SHP77 (cell line): ENCODE measurements around the gene ALDH3B1.
"Not testable (repeated sequence)": the region's sequence is repeated elsewhere in the genome, so short reads cannot be mapped to it uniquely, and the experiment has no call there.

ENCODE experiments used
- DNase-seq, 2 experiments: peaks; one replicate each; lab custom pipeline; 2025; lab: John Stamatoyannopoulos, UW

The ALDH3B1 gene

DNA sequence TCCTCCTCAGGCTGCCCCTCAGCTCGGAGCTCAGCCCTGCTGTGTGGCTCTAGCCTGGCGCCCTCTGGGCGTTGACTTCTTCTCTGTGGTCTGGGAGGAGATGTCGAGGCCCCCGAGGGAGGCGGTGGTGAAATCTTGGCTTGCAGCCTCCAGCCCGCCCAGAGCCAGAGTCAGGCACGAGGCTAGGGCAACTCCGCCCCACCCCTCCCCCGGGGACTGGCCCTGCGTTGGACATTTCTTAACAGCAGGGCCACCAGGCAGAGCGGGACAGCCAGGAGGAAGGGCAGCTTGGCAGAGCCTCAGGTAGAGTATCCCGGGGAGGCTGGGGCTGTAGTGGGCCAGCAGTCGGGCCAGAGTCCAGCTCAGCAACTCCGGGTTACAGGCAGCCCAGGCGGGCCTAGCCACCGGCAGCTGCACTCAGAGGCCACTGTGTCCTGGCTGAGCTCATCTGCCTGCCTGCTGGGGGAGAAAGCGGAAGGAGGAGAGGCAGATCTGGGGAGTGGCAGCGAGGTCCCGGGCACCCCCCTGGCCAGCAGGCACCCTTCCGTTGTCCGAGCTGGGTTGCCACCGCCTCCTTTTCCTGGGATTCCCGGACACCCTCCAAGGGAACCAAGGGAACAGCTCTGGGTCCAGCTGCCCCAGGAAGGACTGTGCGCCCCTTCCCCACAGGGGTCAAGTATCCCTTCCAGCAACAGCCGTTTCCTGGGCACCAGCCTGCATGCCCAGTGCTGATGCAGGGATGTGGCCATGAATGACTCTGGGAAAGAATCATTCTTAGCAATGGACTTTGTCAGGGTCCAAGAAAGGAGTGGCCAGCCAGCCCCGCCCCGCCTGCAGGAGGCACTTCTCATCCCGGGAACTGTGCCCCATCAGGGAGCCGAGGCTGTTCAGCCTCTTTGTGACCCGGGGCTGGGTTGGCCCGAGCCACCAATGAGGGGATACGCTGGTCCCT is at the start of gene ALDH3B1:
Gene ALDH3B1 (plus strand): TSS at position 238 of the 952 bp plus-strand sequence. CDS start 4,971 bp downstream, outside the sequence.
- peak; percentile 73 to 77 for DNase-seq

GRCh38 chr11:67963217-67963616 is 46.9 kb upstream of the ALDH3B1 start:
- DNase-seq, result not testable (repeated sequence)

- not testable (repeated sequence) for DNase-seq
Measured at GRCh38 chr11:67963879-67964278, 46.2 kb upstream of the ALDH3B1 start.

DNA sequence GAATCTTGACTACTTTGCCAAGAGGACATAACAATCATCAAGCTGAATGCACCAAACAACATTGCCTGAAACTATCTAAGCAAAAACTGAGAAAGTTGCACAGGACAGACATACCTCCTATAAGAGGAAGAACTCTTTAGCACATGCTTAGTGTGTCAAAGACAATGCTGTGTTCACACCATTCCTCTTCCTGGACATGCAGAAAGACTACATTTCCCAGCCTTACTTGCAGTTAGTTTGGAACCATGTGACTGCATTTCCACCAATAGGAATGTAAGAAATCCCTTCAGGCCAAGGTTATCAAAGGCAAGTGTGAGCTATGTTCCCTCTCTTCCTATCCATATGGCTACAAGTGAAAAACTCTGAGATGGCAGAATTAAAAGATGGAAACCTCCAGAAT is 45.4 kb upstream of the ALDH3B1 start:
- not testable (repeated sequence) for DNase-seq

- DNase-seq, result not testable (repeated sequence)
Measured at GRCh38 chr11:67965830-67966348, 44.2 kb upstream of the ALDH3B1 start.

DNA sequence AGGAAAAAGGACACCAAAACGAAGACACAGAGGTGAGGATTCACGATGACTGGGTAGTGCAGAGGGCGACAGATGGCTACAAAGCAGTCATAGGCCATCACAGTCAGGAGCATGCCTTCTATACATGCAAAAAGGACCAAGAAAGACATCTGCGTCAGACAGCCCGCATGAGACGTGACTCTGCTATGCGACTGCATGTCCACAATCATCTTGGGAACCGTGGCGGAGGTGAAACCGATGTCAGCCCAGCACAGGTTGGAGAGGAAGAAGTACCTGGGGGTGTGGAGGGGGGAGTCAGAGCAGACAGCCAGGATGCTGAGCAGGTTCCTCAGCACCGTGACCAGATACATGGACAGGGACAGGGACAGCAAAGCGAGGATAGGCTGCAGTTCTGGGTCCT is 35.4 kb upstream of the ALDH3B1 start:
- not testable (repeated sequence) for DNase-seq

DNA sequence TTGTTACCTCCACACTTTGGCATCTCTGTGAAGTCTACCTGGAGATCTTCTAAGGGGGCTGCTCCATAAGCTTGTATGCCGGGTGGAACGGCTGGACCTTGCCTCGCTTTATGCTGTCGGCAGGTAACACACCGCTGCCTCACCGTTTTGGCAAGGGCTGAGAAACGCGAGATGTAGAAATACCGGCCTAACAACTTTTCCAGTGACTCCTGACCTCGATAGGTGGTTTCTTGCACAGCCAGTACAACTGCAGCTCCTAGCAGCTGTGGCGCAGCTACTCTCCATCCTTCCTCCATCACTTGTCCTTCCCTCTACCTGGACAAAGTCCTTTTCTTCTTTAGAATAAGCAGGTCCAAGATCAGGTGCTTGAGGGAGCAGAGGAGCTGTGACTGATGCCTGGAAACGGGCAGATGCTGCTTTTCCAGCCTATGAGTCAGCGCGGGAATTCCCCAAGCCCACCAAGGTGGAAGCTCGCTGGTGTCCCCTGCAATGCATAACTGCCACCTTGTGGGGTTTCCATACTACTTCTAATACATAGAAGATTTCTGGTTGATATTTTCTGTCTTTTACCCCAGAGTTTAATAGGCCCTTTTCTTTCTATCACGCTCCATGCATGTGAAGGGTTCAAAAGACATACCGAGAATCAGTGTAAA is 31.2 kb upstream of the ALDH3B1 start:
- DNase-seq, result not testable (repeated sequence)

GRCh38 chr11:67981226-67981625 is 28.9 kb upstream of the ALDH3B1 start:
- DNase-seq, result not testable (repeated sequence)

GRCh38 chr11:67982255-67982857 is 27.8 kb upstream of the ALDH3B1 start:
- DNase-seq, result not testable (repeated sequence)

DNA sequence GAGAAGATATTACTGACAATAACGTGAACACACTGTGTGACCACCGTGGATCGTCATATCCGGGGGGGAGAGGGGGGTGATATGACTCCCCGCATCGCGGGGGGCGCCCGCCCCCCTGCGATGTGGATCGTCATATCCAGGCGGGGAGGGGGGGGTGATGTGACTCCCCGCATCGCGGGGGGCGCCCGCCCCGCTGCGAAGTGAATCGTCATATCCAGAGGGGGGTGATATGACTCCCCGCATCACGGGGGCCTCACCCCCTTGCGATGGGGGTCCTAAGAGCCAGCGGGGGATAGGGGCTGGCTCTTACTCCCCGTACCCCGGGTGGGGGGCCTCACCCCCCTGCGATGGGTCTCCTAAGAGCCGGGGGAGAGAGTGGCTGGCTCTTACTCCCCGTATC is 26.2 kb upstream of the ALDH3B1 start:
- DNase-seq, result no peak

DNA sequence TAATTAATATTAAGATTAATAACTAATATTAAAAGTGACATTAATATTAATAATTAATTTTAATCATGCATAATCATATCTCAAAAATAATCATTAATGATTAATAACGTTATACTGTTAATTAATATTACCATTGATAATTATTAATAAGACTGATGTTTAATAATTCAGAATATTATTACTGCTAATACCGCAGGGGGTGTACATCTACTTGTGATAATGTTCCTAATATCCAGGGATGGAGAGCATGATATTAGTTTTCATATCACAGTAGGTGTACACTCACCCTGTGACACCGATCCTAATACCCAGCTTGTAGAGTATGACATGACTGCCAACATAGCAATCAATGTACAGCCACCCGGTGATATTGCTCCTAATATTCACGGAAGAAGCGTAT is 24.8 kb upstream of the ALDH3B1 start:
- DNase-seq, result not testable (repeated sequence)

GRCh38 chr11:67990546-67991346 is 19.4 kb upstream of the ALDH3B1 start:
- not testable (repeated sequence) for DNase-seq

GRCh38 chr11:67991347-67992121 is 18.6 kb upstream of the ALDH3B1 start:
- not testable (repeated sequence) for DNase-seq

- peak; percentile 65 to 84 for DNase-seq
Measured at GRCh38 chr11:67993821-67994220, 16.3 kb upstream of the ALDH3B1 start.

- DNase-seq, result not testable (repeated sequence)
Measured at GRCh38 chr11:67994387-67994786, 15.7 kb upstream of the ALDH3B1 start.

- DNase-seq, result not testable (repeated sequence)
Measured at GRCh38 chr11:67995129-67995528, 15.0 kb upstream of the ALDH3B1 start.

DNA sequence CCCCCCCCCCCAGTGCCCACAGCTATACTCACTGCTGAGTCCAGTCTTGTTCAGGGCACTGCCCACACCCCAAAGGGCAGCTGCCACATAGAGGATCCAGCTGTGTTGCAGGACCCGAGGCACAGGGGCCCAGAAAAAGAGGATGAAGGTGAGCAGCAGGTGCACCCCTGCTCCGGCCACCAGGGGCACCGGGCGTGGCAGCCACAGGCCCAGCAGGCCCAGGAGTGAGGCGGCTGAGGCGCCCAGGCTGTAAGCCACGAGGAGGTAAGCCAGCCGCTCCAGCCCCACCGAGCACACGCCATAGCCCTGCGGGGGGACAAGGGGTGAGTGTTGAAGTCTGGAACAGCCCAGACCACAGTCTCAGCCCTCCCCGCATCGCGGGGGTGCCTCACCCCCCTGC is 14.5 kb upstream of the ALDH3B1 start:
- DNase-seq, result not testable (repeated sequence)

- no peak for DNase-seq
Measured at GRCh38 chr11:67996051-67996450, 14.1 kb upstream of the ALDH3B1 start.

GRCh38 chr11:67996622-67997474 is 13.3 kb upstream of the ALDH3B1 start:
- DNase-seq, result peak; percentile 54 to 66
